Endothelial cell (in vitro differentiated cells): ENCODE measurements around the gene SQSTM1. TPM values are rescaled to one million over a fixed set of nuclear protein-coding genes. Genes with fewer than 3 reads are reported as not detected.
"Not testable (repeated sequence)": the region's sequence is repeated elsewhere in the genome, so short reads cannot be mapped to it uniquely, and the experiment has no call there.

ENCODE experiments used
- DNase-seq: peaks from one replicate; pipeline ENCODE4 v3.0.0; 2021; ENCODE audit warnings: low spot score
- H3K27ac Mint-ChIP-seq: one replicate; pipeline ENCODE4 v1.8.0; 2021; ENCODE audit warnings: mixed read lengths, inconsistent platforms; ENCODE audit not compliant: unreplicated experiment
- H3K27me3 Mint-ChIP-seq: one replicate; pipeline ENCODE4 v1.8.0; 2021; ENCODE audit warnings: mild to moderate bottlenecking, moderate library complexity, mixed read lengths, inconsistent platforms; ENCODE audit not compliant: unreplicated experiment
- H3K36me3 Mint-ChIP-seq: one replicate; pipeline ENCODE4 v1.8.0; 2021; ENCODE audit warnings: mild to moderate bottlenecking, low read depth, mixed read lengths, inconsistent platforms; ENCODE audit not compliant: unreplicated experiment
- H3K4me1 Mint-ChIP-seq: one replicate; pipeline ENCODE4 v1.8.0; 2021; ENCODE audit warnings: mild to moderate bottlenecking, mixed read lengths, inconsistent platforms; ENCODE audit not compliant: unreplicated experiment
- H3K4me3 Mint-ChIP-seq: one replicate; pipeline ENCODE4 v1.8.0; 2021; ENCODE audit warnings: mild to moderate bottlenecking, mixed read lengths, inconsistent platforms; ENCODE audit not compliant: unreplicated experiment
- H3K9me3 Mint-ChIP-seq: one replicate; pipeline ENCODE4 v1.8.0; 2021; ENCODE audit warnings: mixed read lengths, inconsistent platforms; ENCODE audit not compliant: unreplicated experiment
- CTCF ChIP-seq: fragments of 200-600 bp; sonication (generic); IDR thresholded peaks from one replicate; pipeline ENCODE4 v1.5.0; 2021; ENCODE audit warnings: antibody characterized with exemption; ENCODE audit not compliant: unreplicated experiment
- total RNA-seq: library from RNA; stranded (reverse); fragmentation: NEBNext Ultra II Directional; extraction: Animal tissue kit (Norgen Biotek cat#: 25700); gene quantifications from one replicate; pipeline ENCODE4 v1.2.1, GENCODE V29; 2021; ENCODE audit not compliant: unreplicated experiment

The SQSTM1 gene
- total RNA-seq, 1 donor from 2014 or later, result 82.2 TPM

GRCh38 chr5:179830818-179831468, 10.2 kb downstream of the SQSTM1 start:
- Mint-ChIP-seq H3K4me3 (no peak overlapping the region), H3K27me3 (peaks cover 8% of the 10 kb centered on the region), H3K36me3 (peaks cover 72% of the 10 kb centered on the region), H3K27ac (no peak overlapping the region), H3K9me3 (no peaks in the 10 kb centered on the region), H3K4me1 (peaks cover 19% of the 10 kb centered on the region)
- no peak for TF ChIP-seq CTCF
- DNase-seq, result no peak

GRCh38 chr5:179832039-179832745, 11.5 kb downstream of the SQSTM1 start:
- no peak for DNase-seq
- Mint-ChIP-seq H3K36me3 (peaks cover 74% of the 10 kb centered on the region), H3K4me3 (peak overlapping the region; percentile 15), H3K4me1 (peaks cover 19% of the 10 kb centered on the region), H3K27ac (no peak overlapping the region), H3K27me3 (peaks cover 15% of the 10 kb centered on the region), H3K9me3 (no peaks in the 10 kb centered on the region)
- TF ChIP-seq CTCF, result no peak

GRCh38 chr5:179833056-179833708, 12.5 kb downstream of the SQSTM1 start:
- peak overlapping the region; percentile 67 for H3K4me3 Mint-ChIP-seq
- no peaks in the 10 kb centered on the region for H3K9me3 Mint-ChIP-seq
- H3K27me3 Mint-ChIP-seq, result peaks cover 15% of the 10 kb centered on the region
- TF ChIP-seq CTCF, result no peak
- H3K4me1 Mint-ChIP-seq, result peaks cover 17% of the 10 kb centered on the region
- peaks cover 72% of the 10 kb centered on the region for H3K36me3 Mint-ChIP-seq
- H3K27ac Mint-ChIP-seq, result no peak overlapping the region
- DNase-seq, result no peak

GRCh38 chr5:179833709-179834070, 13.0 kb downstream of the SQSTM1 start:
- Mint-ChIP-seq H3K4me3 (peak overlapping the region; percentile 67), H3K9me3 (no peaks in the 10 kb centered on the region), H3K4me1 (peaks cover 14% of the 10 kb centered on the region), H3K36me3 (peaks cover 72% of the 10 kb centered on the region), H3K27ac (no peak overlapping the region), H3K27me3 (peaks cover 15% of the 10 kb centered on the region)
- TF ChIP-seq CTCF, result no peak
- DNase-seq, result no peak

GRCh38 chr5:179834120-179834519, 13.4 kb downstream of the SQSTM1 start:
- H3K4me1 Mint-ChIP-seq, result peaks cover 10% of the 10 kb centered on the region
- no peak for TF ChIP-seq CTCF

GRCh38 chr5:179834871-179835270, 14.2 kb downstream of the SQSTM1 start:
- not testable (repeated sequence) for H3K27ac Mint-ChIP-seq, H3K9me3 Mint-ChIP-seq, DNase-seq, H3K4me3 Mint-ChIP-seq, H3K4me1 Mint-ChIP-seq
- Mint-ChIP-seq H3K36me3 (peaks cover 62% of the 10 kb centered on the region), H3K27me3 (peaks cover 15% of the 10 kb centered on the region)

More at GRCh38 chr5:179834120-179834519, 13.4 kb downstream of the SQSTM1 start:
- peaks cover 69% of the 10 kb centered on the region for H3K36me3 Mint-ChIP-seq
- no peak overlapping the region for H3K27ac Mint-ChIP-seq
- H3K27me3 Mint-ChIP-seq, result peaks cover 15% of the 10 kb centered on the region
- H3K9me3 Mint-ChIP-seq, result no peaks in the 10 kb centered on the region
- no peak overlapping the region for H3K4me3 Mint-ChIP-seq
- DNase-seq, result no peak
